ENCODE results near the gene TSHZ1.

The TSHZ1 gene

GRCh38 chr18:75269124-75269680 is 58.6 kb downstream of the TSHZ1 start:
- DNase-seq (ENCODE audit: low read depth in 2 of 2) = no peak

DNA sequence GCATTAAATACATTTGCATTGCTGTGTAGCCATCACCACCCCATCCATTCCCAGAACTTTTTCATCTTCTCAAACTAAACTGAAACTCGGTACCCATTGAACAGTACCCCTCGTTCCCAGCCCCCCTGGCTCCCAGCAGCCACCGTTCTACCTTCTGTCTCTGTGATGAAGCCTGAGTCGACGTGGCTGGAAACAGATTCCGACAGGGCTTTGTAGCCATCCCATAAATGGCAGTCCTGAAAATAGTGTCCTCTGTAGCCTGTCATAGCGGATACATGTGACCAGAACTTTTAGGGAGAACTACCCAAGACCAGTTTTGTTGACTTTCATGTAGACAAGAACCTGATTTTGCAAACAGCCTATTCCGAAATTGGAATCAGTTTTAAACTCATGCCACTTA is 59.1 kb downstream of the TSHZ1 start:
- no peak for DNase-seq (ENCODE audit: low read depth in 2 of 2)

DNA sequence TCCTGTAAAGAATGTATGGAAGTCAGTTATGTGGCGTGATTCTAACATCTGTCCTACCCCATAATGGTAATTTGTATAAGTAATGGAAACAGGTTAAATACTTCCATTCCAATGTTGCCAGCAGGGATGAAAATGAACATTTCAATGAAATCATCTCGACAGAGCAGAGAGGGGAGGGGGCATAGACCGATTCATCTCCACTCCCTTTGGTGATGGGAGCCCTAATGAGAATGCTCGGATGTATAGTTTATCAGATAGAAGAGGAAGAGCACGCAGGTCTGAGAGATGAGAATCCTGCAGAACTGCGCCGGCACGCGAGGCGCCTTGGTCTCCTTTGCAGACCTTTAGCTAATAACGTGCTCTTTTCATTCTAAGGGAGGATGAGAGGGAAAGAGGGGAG is 61.4 kb downstream of the TSHZ1 start:
- DNase-seq (ENCODE audit: low read depth in 2 of 2) = no peak

DNA sequence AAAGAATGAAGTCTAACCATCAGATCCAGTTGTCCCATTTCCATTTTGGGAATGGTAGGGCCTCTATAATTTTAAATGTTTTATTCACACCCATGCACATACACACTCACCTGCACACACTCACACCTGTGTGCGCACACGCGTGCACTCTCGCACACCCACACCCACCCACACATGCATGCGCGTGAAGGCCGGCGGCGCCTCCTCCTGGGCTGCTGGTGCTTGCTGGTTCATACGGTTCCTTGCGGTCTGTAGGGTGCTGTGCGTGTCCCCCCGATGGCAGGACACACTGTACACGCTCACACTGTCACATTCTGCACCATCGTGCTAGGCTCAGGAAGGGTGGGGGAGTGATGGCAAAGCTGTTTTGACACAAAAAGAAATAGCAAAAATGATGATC is 63.2 kb downstream of the TSHZ1 start:
- no peak for DNase-seq (ENCODE audit: low read depth in 2 of 2)

GRCh38 chr18:75275226-75275625 is 64.6 kb downstream of the TSHZ1 start:
- DNase-seq (ENCODE audit: low read depth in 2 of 2) = no peak

DNA sequence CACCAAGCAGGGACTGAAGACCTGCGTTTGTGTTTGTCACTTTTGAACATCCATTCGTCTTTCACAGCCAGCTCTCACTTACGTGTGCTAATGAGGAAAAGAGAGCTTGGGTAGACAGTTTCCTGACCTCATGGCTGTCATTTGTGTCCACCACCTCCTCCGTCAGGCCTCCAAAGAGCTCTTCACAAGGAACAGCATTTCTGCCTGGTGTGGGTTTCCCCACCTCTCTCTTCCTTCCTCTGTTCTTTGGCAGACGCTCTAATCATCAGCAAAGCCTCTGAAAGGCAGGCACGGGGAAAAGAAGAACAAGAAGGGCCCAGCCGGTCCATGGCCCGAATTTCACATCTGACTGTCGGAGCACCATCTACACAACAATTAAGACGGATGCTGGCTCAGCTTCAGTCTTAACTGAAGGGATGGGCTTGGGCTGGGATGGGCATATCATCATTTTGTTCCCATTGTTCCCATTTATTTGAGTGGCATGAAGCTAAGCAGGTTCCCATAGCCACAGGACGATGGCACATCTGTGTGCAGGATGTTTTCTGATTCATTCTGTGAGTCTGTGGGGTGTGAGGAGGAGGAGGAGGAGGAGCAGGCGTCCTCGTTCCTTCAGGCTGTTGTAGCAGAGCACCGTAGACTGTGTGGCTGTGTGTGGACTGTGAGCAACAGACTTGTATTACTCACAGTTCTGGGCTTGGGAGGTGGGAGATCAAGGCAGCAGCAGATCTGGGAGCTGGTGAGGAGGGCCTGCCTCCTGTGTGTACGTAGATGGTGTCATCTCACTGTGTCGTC is 66.4 kb downstream of the TSHZ1 start:
- no peak for DNase-seq (ENCODE audit: low read depth in 2 of 2)

- DNase-seq (ENCODE audit: low read depth in 2 of 2) = no peak
These were observed 67.0 kb downstream of the TSHZ1 start for GRCh38 chr18:75277610-75277928.

- no peak for DNase-seq (ENCODE audit: low read depth in 2 of 2)
These were observed 68.8 kb downstream of the TSHZ1 start for GRCh38 chr18:75279381-75279780.

DNA sequence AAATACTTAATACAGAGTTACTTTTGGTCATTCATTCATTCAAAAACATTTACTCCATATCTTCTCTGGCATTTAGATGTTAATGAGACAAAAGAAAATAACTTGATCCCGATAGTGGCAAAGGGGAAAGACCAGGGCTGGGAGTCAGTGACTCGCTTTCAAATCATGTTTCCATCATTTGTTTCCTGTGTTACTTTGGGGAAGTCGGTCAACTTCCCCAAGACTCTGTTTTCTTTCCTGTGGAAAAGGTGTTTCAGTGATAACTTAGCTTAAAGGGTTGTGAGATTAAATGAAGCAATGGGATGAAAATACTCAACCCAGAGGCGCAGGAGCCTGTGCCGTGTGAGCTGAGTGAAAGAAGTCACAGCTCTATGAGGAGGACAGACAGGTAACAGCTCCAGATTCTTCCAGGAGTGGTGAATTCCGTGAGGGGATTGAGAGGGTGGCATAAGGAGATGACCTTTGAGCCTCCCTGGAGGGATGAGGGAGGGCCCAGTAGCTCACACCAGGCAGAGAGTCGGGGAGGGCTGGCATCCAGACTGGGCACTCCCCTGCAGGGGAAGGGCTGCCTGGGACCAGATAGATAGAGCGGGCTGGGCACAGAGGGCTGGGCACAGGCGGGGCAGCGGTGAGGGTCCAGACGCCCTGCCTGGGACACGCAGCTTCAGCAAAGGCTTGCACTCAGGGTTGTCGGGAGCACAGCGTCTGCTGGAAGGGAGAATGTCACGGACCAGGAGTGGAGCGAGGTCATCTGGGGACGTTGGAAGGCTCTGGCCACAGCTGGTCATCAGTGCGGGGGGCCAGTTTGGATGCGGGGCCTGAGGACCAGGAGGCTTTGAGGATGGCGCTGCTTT is 70.1 kb downstream of the TSHZ1 start:
- no peak for DNase-seq (ENCODE audit: low read depth in 2 of 2)

DNA sequence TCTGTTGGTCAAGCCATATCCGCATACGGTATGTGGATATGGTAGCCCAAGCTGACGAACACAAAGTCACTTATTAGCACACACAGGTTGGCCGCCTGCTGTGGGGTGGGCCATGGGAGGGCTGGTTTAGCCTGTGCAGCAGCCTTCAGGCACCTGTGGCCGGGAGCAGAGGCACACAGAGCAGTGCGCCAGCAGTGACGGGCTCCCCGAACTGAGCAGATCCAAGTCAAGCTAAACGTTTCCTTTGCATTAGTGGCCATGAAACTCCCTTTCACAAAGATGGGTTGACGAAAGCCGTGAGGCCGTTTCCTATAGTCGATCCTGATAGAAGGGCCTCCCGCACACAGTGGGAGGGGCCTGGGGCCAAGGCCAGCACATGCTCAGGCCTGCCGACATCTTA is 72.1 kb downstream of the TSHZ1 start:
- no peak for DNase-seq (ENCODE audit: low read depth in 2 of 2)

DNA sequence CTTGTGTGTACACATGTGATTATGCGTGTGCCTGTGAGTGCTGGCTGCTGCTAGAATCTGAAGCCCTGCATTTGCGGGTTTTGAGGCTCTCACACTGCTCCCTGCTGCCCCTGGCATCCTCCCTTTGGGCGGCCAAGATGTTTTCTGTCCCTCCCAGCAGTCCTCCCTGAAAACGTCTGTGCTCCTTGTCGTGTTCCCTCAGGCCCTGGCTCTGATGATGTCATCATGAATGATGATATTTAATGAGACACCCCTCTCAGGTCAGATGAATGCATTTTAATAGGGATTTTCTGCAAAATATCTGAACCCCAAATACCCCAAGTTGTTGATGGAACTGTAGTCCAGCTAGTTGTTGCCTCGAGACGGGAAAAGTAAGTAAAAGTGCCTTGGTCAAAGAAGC is 73.1 kb downstream of the TSHZ1 start:
- no peak for DNase-seq (ENCODE audit: low read depth in 2 of 2)

DNA sequence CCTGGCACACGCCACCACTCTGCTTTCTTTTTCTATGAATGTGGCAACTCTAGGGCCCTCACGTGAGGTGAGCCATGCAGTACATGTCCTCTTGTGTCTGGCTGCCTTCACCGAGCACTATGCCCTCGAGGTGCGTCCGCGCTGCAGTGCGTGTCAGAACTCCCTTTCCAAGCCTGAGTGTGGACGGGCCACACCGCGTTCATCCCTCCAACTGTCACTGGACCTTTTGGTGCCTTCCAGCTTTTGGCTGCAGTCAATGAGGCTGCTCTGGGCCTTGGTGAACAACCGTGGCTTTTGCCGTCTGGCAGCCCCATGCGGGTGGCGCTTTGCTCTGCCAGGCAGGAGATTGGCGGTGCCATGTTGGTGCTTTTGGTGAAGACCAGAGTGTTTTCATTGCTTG is 74.0 kb downstream of the TSHZ1 start:
- no peak for DNase-seq (ENCODE audit: low read depth in 2 of 2)

GRCh38 chr18:75285876-75286275 is 75.3 kb downstream of the TSHZ1 start:
- no peak for DNase-seq (ENCODE audit: low read depth in 2 of 2)

- no peak for DNase-seq (ENCODE audit: low read depth in 2 of 2)
These were observed 76.4 kb downstream of the TSHZ1 start for GRCh38 chr18:75287006-75287405.

DNA sequence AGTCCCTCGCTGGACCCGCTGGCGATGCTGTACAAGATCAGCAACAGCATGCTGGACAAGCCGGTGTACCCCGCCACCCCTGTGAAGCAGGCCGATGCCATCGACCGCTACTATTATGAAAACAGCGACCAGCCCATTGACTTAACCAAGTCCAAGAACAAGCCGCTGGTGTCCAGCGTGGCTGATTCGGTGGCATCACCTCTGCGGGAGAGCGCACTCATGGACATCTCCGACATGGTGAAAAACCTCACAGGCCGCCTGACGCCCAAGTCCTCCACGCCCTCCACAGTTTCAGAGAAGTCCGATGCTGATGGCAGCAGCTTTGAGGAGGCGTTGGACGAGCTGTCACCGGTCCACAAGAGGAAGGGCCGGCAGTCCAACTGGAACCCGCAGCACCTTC is 77.1 kb downstream of the TSHZ1 start:
- DNase-seq (ENCODE audit: low read depth in 2 of 2) = no peak

- no peak for DNase-seq (ENCODE audit: low read depth in 2 of 2)
These were observed 79.2 kb downstream of the TSHZ1 start for GRCh38 chr18:75289761-75290160.

DNA sequence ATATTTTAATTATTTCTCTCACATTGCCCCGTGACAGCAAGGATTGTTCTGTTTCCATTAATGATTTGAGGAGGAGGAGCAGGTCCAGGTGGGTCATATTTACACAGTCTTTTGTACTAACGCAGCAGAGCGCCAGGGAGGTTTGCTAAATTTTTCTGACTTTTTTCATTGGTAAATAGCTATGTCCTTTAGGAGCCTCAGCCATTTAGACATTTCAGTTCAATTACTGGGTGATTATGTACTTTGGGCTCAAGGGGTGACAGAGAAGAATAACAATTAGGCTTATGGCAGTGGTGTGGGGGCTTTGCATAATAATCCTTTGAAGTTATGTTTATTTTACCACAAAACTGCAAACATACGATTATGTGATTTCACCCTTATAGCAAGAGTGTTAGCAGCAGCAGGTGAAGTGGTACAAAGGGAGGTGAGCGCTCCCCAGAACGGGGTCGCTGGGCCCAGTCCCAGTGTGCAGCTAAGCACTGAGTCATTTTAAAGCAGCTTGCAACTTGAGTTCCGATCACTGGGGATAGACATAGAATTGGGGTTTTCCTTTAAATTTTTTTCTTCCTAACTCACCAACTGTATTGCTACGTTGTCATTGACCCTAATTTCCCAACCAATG is 80.3 kb downstream of the TSHZ1 start:
- DNase-seq (ENCODE audit: low read depth in 2 of 2) = no peak

DNA sequence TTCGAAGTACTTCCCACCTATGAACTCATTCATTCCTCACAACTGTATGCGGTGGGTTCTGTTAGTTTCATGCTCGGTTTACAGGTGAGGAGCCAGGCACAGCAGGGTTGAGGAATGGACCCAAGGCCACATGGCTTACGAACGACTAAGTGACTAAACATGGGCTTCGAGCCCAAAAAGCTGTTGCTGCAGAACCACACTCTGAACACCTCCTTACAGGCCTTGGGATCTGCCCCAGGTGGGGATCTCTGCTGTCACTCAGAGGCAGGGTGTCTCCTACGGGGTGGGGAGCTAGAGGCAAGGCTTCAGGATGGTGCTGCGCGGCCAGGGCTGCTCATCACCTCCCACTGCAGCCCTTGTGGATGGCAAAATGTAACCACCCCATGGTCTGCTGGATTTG is 80.9 kb downstream of the TSHZ1 start:
- no peak for DNase-seq (ENCODE audit: low read depth in 2 of 2)

- no peak for DNase-seq (ENCODE audit: low read depth in 2 of 2)
These were observed 83.0 kb downstream of the TSHZ1 start for GRCh38 chr18:75293591-75293990.

- no peak for DNase-seq (ENCODE audit: low read depth in 2 of 2)
These were observed 87.1 kb downstream of the TSHZ1 start for GRCh38 chr18:75297731-75298130.

DNA sequence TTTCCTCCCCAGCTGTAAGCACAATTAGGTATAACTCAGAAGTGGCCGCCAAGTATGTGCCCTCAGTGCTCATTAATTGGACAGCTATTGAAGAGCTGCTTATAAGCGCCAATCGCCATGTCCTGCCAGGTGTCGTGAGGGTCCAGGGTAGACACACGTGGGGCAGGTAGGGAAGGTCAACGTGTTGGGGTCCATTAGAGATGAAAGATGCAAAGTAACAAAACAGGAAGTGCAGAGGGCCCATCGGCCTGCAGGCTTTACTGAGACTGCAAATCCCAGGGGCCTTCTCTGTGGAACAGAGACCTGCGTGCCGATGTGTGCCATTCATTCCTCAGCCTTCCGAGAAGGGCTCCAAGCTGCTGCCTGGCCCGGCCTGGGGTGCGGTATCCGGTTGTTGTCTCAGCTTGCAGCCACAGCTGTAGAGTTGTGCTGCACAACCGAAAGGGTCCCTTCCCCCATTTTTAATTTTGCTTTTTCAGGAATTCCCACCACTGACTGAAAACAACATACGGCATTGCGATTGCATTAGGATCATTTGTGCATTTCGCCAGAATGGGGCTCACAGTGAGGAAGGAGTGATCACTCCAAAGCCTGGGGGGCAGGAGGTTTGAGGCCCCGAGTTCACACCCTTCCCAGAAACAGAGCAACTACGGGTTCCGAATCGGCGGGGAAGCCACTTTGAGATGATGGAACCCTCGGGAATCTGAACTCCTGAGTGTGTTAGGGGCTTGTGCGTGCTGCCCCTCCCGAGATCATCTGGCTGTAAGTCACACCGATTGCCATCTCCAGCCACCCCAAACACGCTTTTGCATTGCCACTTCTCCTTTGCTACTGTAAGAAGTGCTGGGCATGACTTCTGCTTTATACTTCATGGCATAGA is 94.3 kb downstream of the TSHZ1 start:
- no peak for DNase-seq (ENCODE audit: low read depth in 2 of 2)

- no peak for DNase-seq (ENCODE audit: low read depth in 2 of 2)
These were observed 95.4 kb downstream of the TSHZ1 start for GRCh38 chr18:75305984-75306383.

Measured in stimulated activated CD4-positive, alpha-beta T cell treated with anti-CD3 and anti-CD28 coated beads, Interleukin-4, amount 100 ng/mL, for 48 hours (primary cell).